HTR-8/SVneo (cell line): ENCODE results near the gene MGMT.

Source experiments
- DNase-seq: peaks from one replicate; pipeline ENCODE4 v3.0.0; 2011; ENCODE audit warnings: low spot score, mixed read lengths; ENCODE audit not compliant: insufficient read length
- FAIRE-seq: peaks from 2 replicates; lab custom pipeline; 2011; peaks lifted over from hg19 to GRCh38; lab: Jason Lieb, UNC

Gene MGMT

DNA sequence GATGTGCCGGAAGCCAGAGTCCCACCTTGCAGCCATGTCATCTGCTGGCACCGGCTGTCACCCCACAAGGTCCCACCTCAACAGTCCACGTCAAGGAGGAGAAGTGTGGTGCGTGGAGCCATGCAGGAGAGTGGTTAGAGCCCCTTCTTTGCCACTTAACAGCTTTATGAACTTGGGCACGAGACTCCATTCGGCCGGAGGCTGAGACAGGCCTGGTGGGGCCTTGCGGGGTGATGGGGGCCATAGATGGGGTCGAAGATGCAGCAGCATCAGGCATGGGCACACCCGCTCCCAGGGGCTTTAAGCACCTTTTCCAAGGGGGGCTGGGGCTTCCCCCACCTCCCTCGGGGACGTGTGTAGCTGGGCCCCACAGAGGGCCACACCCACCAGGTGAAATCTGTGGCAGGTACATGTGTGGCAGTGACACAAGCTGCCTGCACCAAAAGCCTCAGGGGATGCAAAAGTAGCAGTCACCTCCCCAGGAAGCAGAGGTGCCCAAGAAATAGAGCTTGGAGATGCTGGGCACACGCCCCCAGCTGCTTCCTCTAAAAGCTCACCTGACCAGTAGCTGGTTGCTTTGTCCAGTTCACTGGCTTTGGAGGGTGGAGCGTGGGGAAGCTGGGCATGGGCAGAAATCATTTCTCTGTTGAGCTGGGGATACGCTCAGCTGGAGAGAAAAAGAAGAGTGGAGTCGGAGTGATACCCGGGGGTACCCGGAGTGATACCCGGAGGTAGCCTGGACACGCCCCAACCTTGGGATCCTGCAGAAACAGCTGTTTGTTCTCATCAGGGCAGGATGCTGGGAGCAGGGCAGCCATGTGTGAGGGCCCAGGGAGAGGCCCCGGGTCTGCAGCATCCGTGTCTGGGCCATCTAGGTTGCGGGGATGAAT lies 297.2 kb downstream of the MGMT start:
- DNase-seq (no peak), FAIRE-seq (no peak)

DNA sequence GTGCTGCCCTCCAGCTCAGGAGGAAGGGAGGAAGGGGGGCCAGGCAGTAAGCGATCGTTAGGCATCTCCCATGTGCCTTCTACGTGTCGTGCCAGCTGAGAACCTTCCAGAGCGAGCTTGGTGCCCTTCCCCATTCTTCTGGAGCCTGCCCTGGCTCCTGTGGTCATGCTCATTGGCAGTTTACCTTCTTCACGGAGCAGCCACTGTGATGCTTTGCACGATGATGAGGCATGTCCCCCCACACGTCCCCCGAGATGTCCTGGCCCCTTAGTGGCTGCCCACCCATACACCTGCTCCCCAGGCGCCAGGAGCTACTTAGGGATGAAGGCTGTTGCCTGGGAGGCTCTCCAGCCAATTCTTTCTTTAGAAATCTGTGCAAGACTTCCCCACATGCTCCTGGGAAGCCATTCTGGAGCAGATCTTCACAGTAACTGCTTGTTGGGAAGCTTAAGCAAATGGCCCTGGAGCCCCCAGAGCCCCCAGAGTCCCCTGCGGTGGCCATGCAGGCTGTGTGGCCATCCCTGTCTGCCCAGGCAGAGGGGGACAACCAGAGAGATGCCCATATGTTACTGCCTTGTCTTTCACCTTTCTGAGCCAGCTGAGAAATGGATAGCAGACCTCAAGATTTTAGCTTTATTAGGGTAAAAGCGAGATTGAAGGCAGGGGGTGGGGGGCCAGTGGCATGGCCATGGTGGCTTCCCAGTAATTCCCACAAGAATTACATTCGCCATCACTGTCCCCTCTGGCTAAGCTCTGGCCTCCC lies 298.0 kb downstream of the MGMT start:
- FAIRE-seq: no peak

DNA sequence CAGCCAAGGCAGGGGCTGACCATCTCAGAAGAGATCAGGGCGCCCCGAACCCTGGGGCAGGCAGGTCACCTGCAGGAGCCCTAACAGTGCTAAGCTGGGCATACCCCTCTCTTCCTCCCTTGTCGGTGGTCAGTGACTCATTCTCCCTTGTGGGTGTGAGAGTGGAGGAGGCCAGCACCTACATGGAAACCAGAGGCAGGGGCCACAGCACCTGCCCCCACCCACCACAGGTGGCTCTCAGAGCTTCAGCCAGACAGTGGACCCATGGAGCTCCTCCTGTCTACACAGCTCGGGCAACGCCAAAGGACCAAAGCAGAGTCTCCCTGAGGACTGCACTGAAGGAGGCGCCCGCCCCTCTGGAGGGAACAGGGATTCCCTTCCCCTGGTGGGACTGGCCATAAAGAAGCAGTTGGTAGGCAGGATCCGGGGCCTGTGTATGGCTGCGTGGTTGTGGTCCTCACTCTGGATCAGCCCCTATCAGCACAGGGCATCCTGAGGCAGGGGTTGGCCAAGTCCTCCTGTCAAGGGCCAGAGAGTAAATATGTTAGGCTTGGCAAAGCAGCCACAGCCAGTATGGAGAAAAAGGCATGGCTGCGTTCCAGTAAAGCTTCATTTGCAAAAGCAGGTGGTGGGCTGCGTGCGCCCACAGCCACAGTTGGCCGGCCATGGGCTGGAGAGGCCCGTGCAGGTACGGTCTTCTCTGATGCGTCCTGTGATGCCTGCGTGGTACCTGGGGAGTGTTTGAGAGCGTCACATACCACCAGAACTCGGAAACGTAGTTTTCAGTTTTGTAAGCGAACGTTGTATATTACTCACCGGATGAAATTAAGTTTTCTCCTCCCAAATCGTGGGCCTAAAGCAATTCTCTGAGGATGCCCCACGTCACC lies 298.9 kb downstream of the MGMT start:
- no peak for FAIRE-seq
- no peak for DNase-seq

More for the DNA sequence above, 298.0 kb downstream of the MGMT start:
- no peak for DNase-seq

GRCh38 chr10:129766611-129767550 lies 299.8 kb downstream of the MGMT start:
- FAIRE-seq (no peak), DNase-seq (no peak)

DNA sequence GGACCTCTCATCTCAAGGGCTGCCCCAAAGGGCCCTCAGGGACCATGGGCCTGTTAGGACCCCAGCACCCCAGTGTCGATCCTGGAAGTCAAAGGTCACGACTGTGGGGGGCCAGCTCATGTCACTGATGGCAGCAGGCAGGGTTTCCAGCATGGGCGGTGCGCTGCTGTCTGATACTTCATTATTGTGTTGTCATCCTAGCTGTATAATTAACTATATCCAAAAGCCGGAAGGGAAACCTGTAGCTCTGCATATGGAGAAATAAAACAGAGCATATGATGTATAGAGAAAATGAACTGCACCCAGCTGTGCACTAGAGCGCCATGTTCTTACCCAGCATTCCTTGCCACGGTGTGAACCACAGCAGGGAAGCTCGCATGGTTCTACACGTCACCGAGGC lies 300.7 kb downstream of the MGMT start:
- DNase-seq: no peak
- FAIRE-seq: no peak

DNA sequence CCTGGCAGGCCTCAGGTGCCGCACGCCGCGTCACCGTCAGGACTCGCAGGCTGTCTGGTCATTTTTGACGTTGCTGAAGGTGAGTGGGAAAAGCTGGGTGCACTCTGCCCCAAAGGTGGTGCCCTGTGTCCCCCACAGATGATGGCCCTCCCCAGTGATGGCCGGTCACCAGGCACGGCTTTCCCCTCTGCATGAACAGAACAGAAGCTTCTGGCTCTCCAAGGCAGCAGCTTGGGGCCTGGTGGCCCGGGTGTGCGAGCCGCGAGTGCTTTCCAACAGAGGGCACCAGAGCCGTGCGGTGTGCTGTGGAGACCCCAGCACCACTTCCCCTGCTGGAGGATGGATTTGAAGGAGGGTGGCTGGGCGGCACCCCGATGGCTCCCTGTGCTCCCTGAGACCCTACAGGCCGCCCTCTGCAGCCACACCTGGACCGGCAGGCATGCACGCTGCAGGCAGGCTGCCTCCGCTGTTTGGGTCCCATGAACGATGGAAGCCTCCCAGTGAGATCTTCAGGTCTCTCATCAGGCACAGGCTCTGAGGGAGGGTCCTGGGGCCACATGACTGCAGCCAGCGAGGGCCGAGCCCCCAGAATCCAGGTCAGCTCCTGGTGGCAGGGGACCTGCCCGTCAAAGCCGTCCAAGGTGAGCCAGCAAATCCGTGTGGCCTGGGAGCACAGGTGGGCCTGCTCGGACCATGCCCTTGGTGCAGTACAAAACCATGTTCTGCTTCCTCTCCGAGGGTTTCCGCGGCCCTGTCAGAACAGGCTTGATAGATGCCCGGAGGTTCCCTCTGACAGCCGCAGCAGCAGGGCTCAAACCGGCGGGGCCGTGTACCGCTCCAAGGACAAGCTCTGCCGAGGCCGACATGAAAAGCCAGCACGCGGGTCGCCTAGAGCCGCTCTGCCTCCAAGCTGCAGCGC lies 301.7 kb downstream of the MGMT start:
- DNase-seq (no peak), FAIRE-seq (no peak)

DNA sequence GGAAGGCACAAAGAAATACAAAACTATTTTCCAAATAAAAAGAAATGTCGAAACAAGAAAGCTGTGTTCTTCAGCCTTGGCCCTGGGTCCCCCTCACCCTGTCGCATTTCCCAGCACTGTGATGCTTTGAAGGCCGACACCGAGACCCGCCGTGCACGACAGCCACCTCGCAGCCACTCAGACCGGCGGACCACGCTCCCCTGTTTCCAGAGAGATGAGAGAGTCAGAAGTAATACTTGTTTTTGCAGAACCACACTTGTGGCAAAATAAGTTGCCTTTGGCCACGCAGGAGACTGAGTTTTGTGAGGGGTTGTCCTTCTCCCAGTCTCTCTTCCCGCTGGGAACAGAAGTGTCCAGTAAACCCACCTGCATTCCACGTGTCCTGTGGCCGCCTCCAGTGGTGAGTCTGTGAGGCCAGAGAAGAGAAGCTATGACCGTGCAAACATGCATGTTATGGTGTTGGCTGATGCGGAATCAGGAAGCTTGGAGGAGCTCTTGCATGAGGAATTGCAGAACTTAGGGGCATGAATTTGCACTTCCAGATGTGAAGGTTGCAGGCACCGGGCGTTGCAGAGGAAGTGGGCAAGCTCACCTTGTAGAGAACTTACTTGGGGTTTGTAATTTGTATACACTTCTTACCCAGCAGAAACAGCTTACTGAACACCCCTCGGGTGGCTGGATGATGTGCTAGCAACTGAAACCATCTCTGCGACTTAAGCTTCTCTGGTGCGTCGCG lies 302.5 kb downstream of the MGMT start:
- DNase-seq: no peak
- no peak for FAIRE-seq

DNA sequence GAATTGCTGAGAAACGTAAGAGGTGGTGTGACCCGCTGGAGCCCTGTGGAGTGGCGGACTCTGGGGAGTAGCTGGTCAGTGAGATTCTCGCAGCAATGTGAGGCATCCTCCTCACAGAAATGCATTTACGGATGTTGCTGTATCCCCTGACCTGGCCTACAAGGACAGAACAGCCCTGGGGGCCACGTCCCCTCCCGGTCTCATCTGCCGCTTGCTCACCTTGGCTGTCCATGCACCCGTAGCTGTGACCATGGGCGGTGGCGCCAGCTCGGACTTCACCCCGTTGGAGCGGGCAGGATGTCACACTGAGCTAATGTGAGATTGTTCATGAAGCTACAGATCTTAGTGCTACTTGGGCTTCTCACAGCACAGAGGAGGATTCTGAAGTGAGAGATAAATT lies 303.2 kb downstream of the MGMT start:
- no peak for DNase-seq

GRCh38 chr10:129771024-129771423 lies 304.0 kb downstream of the MGMT start:
- FAIRE-seq (no peak), DNase-seq (no peak)

More for the DNA sequence above, 303.2 kb downstream of the MGMT start:
- FAIRE-seq: no peak

DNA sequence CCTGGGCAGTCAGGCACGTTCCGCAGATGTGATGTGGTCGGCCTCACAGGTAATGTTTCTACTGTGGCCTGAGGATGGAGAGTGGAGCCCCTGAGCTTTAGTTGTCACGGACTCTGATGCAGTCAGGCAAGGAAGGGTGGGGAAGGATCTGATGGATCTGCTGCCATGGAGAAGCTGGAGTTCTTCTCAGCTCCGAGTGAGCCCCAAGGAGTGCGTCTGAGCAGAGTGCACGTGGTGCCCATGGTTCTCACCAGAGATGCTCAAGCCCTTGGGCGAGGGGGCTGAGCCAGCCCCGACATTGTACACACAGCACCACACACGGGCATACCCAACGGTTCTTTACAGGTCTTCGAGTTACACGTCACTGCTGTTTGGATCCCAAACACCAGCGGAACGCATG lies 304.5 kb downstream of the MGMT start:
- DNase-seq (no peak), FAIRE-seq (no peak)

- DNase-seq (no peak), FAIRE-seq (no peak)
These were observed 305.0 kb downstream of the MGMT start for GRCh38 chr10:129771991-129772431.

GRCh38 chr10:129772468-129773358 lies 305.7 kb downstream of the MGMT start:
- FAIRE-seq (no peak), DNase-seq (no peak)

DNA sequence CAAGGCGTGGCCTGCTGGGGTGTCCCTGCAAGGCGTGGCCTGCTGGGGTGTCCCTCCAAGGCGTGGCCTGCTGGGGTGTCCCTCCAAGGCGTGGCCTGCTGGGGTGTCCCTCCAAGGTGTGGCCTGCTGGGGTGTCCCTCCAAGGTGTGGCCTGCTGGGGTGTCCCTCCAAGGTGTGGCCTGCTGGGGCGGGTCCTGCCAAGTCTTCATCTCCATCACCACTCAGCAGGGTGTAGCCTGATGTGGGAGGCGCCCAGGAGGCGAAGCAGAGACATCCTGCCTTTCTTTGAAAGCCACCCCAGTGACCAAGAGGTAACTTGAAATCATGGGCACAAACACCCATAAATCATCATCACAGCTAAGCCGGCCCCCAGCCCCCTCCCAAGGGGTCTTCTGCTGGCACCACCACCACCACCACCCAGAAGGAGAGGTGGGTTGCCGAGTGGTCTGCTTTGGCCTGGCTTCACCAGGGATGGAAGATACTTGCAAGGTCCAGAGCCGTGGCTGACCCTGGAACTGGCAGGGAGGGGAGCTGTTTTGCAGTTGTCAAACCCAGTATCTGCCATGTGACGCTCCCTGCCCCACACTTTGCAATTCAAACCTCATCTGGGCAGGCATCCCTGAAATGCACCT lies 306.4 kb downstream of the MGMT start:
- DNase-seq (no peak), FAIRE-seq (no peak)

DNA sequence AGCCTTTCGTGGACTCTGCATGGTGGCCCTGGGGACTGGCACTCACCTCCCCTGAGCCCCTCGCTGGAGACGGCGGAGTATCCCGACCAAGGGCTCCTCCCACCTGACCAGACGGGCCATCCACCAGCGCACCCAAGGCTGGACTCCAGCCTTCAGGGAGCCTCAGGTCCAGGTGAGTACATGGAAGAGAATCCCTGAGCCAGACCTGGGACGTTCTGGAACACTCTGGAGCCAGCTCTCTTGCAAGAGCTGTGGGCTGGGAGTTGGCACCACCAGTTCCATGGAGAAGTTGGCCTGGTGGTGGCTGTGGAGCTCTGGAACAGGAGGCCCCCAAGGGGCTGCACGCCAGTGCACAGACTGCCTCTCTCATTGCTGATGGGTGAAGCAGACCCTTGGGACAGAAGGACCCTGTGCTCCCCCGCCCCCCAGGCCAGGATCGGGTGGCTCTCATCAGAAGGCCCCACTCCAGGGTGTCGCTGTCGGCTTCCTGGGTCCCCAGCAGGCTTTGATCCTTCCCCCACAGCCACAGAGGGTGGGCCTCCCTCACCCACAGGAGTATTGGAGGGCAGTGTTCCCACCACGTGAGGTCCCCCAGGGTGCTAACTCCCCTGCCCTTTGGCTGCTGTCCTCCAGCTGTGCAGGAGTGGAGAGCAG lies 307.2 kb downstream of the MGMT start:
- DNase-seq (no peak), FAIRE-seq (no peak)

DNA sequence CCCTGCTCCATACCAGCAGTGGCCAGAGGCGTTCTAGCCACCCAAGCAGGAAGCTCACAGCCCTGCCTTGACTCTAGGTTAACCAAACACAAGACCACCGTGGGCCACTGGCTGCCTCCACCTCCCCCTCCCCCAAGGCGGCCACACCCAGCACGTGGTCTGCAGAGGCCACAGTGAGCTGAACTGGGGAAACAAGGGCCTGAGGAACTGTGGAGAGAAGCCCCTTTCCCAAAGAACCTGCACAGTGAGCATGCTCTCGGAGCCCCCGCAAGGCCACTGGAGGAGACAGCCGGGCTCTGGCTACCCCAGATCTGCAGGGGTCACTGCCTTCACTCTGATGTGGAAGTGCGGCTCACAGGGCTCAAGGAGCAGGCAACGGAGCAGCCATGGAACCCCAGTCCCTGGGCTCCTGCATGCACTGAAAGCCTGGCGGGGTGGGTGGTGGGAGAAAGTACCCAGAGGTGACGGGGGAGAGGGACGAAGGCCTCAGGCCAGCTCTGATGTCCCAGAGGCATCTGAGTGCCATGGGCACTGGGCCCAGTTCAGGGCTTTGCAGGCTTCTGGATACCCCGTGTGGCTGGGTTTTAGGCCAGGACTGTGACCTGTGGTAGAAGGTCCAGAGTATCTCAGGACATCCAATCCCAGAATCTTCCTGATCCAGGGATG lies 307.8 kb downstream of the MGMT start:
- DNase-seq: no peak
- no peak for FAIRE-seq
